Retina (tissue), 1 donor: ENCODE measurements around the gene MED28.
"Not testable (repeated sequence)": the region's sequence is repeated elsewhere in the genome, so short reads cannot be mapped to it uniquely, and the experiment has no call there.

Source experiments
- DNase-seq: peaks from one replicate; pipeline ENCODE4 v3.0.0-alpha.2; 2016

MED28 gene

DNA sequence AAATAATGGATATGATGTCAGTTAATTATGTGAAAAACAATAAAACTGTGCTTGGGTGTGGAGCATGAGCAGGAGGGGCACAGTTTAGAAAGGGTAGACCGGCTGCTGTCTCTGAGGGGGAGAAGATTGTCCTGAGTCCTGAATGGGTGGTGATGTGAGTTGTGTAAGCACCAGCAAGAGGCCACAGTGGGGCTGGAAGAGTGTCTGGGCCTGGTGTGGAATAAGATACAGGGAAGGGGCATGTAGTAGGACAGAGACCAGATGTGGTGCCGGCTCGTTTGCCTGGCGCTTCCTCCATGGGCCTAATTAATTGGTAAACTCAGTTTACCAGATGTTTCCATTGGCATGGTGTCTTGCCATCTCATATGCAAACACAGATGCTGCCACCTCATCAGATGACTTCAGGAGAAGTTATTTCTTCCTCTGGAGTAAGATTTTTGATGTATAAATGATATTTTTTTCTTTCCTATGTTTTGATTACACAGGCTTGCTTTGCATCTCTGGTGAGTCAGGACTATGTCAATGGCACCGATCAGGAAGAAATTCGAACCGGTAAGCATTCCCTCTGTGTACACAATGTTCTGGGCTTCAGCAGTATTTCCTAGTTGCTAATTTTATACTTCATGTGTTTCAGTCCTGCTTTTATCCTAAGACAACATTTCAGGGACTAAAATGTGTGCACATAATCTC is 5.1 kb downstream of the MED28 start:
- DNase-seq = no peak

DNA sequence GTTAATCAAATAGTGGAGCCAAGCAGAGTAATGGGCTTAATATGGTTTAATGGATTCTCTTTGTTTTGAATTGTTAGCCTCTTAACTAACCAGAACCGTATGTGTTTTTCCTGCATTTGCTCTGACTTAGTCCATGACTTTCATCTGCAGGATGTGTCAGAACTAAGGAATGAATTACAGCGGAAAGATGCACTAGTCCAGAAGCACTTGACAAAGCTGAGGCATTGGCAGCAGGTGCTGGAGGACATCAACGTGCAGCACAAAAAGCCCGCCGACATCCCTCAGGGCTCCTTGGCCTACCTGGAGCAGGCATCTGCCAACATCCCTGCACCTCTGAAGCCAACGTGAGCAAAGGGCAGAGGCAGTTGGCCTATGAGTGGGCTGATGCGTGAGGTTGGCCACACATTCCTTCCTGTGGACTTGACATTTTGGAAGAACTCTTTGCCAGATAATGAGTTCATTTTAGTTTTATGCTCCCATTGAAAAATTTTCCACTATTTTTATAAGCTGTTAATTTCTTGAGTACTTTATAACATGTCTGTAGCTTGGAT is 9.1 kb downstream of the MED28 start:
- no peak for DNase-seq

DNA sequence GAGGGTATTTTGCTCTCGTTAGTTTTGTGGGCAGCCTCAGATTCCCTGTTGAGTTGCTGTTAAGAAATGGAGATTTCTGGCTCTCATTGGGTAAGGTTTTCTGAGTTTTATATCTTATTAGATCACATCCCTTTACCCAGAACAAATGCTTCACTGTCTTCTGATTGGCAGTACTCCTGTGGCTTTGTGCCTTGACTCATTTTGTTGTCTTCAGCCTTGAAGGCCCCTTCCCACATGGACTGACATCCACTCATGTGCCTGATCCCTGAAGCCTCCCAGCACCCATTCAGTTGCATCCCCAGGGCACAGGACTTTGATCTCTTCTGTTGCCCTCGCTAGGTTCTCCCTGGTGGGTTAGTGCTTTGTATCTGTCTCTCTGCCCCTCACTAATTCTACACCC is 10.4 kb downstream of the MED28 start:
- DNase-seq = no peak

DNA sequence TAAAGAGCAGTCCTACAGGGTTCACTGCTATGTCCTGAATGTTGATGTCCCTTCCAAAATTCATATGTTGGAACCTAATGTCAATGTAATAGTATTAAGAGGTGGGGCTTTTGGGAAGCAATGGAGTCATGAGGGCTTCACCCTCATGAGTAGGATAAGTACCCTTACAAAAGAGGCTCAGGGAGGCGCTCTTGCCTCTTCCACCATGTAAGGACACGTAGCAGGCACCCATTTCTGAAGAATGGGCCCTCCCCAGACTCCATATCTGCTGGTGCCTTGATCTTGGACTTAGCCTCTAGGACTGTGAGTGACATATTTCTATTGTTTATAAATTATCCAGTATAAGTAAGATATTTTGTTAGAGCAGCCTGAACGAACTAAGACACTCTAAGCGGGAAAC is 15.8 kb downstream of the MED28 start:
- DNase-seq = no peak

DNA sequence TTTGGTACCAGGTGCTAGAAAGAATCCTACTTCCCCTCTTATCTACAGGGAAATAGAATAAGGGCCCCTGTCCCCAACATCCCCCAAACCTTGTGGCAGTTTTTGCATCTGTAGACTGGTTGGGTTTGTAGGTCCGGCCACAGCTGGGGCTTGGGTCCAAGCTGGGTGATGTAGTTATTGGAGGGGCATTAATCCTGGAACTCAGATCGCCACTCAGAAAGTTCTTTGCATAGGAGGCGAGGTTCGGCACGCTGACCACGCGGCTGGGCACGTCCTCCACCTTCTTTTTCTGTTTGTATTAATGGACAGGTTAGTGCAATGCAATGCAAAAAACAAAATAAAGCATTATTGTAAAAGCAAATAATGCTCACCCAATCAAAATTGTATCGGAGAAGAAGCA is 19.2 kb downstream of the MED28 start:
- no peak for DNase-seq

DNA sequence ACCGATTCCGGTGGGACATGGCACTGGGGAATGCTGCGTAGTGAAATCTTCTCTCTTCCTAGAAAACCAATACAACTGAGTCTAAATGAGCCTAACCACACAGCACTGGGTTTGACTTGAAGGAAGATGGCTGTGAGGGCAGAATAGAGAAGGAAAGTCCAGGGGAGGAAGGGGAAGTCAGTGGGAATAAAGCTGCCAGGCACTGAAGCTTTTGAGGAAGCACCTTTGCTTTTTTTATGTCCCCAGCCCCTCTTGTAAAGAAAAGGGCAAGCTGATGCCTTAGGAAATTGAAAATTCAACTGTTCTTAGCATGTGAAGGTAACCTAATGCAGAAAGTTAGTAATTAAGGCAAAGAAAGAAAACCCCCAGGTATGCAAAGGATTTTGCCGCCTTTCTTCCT is 20.6 kb downstream of the MED28 start:
- no peak for DNase-seq

DNA sequence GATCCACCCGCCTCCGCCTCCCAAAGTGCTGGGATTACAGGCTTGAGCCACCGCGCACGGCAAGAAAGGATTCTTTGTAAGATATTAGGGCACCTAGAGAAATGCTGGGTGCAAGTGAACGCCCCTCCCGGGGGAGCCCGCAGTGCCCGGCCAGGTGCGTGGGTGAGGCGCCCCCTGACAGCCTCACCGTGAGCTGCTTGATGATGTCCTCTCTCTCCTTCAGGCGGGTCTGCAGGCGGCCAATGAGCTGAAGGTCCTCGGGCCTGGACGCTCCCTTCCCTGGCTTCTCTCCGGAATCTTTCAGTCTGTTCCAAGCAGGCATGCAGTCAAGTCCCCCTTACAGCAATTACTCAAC is 21.9 kb downstream of the MED28 start:
- DNase-seq = no peak

DNA sequence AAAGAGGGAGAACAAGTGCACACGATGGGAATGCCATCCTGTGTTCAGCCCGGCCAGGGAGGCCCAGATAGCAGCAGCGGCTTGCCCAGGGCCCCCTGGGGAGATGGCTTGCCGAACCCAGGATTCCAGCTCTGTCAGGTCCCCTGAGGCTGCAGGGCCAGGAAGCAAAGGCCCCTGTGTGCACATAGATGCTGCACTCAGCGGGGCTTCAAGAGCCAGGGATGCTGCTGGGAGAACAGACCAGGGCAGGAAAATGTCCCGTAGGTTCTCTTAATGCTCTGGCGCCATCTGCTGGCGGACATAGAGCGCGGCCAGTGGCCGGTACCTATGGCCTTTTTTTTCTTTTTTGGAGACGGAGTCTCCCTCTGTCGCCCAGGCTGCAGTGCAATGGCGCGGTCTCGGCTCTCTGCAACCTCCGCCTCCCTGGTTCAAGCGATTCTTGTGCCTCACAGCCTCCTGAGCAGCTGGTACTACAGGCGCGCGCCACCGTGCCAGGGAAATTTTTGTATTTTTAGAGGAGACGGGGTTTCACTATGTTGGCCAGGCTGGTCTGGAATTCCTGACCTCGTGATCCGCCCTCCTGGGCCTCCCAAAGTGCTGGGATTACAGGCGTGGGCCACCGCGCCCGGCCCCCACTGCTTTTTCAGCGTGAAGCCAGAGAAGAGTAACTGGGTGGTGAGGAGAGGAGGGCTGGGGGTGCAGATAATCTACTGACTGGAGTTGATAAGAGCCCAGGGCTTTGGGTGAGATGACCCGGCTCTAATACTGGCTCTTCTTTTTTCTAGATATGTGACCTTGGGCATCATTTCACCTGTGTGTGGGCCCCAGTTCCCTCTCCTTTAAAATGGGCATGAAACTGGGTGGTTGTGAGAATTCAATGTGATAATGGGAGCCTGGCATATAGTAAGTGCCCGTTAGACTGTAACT is 22.5 kb downstream of the MED28 start:
- DNase-seq = peak; percentile 86

DNA sequence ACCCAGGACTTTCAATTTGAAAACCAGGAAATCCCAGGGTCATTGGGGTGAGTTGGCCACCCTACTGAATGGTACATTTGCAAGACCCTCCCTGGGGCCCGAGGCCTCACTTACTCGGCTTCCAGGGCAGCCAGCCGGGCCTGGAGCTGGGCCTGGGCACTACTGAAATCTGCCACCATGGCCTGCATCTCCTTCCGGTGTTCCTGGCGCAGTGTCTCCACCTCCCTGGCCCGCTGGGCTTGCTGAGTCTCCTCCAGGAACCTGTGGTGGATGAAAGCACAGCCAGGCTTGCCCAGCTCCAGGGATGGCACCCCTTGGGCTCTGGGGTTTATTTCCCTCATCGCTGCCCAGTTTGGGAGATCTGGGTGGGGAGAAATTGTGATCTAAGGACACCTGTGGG is 24.7 kb downstream of the MED28 start:
- no peak for DNase-seq

DNA sequence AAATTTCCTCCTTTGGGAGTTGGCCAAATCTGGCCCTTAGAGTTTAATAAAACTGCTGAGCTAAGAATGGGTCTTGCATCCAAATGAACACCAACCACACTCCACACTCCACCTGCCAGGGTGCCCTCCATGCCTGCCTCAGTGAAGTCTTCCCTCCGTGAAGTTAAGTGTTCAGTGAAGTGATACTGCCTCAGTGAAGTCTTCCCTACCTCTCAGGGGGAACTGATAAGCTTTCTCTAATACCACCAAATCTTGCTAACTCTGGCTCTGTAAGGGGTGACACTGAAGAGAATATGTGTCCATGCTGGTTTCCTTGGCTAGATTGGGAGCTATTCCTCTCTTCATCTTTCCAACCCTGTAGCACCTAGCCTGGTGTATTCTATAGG is 27.9 kb downstream of the MED28 start:
- no peak for DNase-seq

DNA sequence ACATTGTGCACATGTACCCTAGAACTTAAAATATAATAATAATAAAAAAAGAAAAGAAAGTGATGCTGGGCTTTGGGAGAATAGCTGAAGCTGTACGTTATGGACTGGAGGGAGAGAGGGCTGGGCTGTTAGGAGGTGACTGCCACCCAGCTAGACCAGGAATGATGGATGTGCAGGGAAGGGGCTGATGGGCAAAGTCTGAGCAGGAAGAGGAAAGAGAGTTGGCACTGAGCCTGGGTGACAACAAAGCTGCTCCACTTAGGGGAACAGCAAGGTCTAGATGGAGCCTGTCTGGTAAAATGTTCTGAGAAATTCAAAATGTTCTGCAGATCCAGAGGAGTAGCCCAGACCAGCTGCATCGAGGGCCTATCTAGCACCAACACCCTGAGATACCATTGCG is 32.3 kb downstream of the MED28 start:
- DNase-seq = no peak

DNA sequence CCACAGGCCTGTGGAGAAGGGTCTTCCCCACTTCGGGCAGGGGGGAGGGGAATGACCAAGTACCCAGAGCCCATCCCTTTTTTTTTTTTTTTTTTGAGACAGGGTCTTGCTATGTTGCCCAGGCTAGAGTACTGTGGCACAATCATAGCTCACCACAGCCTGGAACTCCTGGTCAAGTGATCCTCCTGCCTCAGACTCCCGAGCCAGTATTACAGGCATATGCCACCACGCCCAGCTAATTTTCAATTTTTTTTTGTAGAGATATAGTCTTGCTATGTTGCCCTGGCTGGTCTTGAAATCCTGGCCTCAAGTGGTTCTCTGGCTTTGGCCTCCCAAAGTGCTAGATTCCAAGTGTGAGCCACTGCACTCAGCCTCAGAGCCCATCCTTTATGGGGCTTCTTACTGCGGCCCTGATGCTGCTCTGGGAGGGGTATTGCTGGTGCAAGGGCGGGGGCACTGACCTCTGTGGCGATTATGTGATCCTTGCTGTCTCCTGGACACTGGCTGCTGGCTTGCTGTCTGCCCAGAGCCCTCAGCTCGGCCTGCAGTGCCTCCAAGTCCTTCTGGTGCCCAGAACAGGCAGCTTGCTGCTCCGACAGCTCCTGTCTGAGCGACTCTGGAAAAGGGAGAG is 32.9 kb downstream of the MED28 start:
- no peak for DNase-seq

DNA sequence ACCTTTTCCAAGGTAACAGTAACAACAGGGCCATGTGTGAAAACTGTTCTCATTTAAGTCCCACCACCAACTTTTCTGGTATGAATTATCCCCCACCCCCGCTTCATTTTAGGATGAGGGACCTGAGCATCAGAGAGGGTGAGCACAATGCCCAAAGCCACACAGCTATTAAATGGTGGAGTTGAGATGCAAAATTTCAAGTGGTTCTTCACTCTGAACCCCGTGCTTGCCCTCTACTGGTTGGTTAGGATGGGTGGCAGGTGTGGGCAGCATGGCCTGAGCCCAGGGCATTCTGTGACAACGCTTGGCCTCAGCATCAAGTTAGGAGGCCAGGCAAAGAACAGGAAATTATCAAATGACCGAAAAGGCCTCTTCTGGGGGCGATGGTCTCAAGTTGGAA is 33.5 kb downstream of the MED28 start:
- no peak for DNase-seq

DNA sequence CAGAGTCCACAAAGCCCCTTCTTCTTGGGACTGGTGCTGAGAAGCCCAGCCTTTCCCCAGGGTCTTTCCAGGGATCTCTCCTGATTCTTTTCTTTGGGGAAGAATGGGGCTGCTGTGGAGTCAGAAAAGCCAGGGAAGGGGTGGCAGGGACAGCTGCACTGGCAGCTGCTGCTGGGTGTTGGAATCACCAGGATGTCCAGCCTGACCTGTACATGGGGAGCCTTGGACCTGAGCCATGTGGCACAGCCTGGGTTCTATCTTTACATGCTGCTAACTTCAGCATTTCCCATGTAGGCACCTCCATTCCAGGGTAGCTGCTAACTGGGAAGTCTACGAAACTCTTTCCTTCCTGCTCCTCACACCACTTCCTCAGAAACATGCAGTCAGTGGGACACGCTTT is 36.0 kb downstream of the MED28 start:
- no peak for DNase-seq

DNA sequence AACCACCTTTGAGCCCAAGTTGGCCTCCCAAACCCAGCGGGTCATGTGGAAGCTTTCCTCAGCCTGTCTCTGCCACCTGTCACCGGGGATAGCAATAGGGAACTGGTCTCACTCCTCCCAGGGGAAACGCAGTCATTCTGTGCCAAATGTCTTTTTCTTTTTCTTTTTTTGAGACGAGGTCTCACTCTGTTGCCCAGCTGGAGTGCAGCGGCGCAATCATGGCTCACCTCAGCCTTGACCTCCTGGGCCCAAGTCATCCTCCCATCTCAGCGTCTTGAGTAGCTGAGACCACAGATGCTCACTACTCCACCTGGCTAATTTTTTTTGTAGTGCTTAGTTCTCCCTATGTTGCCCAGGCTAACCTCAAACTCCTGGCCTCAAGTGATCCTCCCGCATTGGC is 40.3 kb downstream of the MED28 start:
- DNase-seq = no peak

DNA sequence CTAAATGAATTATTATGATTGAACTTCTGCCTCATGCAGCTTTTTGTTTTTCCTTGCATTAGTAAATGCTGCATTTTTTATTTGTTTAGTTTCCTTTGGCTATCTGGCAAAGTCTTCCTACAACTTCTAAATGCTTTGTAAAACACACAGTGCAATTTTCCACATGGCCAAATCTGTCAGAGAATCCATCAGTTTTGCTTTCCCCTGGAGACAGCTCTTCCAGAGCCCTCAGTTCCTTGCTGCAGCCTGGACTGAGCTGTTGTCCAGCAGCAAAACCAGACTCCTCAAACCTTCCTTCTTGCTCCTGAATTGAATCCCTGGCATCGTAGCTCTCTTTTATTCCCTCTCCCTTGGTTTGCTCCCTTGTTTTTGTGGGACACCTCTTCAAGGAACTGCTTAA is 42.6 kb downstream of the MED28 start:
- DNase-seq = peak; percentile 44

DNA sequence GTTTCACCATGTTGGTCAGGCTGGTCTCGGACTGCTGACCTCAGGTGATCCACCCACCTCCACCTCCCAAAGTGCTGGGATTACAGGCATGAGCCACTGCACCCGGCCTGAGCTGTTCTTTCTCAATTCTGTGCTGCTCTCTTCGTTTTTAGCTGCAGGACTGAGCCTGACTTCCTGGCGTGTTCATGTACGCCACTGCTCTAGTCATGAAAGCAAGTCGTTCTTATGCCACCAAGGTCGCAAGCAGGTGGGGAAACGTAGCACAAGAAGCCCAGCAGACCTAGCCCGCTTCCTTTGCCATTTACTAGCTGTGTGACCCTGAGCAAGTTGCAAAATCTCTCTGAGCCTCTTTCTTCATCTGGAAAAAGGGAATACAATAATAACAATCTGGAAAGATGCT is 43.4 kb downstream of the MED28 start:
- no peak for DNase-seq

DNA sequence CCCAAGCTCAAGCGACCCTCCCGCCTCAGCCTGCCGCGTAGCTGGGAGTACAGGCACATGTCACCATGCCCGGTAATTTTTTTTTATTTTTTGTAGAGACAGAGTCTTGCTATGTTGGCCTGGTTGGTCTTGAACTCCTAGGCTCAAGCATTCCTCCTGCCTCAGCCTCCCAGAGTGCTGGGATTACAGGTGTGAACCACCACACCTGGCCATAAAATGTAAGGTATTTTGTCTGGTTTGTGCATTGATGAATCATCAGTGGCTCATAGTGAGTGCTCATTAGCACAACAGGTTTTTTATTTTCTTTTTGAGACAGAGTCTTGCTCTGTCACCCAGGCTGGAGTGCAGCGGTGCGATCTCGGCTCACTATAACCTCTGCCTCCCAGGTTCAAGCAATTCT is 44.8 kb downstream of the MED28 start:
- not testable (repeated sequence) for DNase-seq

DNA sequence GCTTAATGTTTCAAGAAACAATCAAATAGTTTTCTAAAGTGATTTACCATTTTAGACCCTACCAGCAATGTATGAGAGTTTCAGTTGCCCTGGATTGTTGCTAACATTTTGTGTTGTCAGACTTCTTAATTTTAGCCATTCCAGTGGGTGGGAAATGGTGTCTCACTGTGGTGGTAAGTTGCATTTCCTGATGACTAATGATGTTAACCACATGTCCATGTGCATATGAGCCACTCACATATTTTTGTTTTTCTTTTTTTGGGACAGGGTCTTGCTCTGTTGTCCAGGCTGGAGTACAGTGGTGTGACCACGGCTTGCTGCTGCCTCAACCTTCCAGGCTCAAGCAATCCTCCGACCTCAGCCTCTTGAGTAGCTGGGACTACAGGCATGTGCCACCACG is 48.3 kb downstream of the MED28 start:
- no peak for DNase-seq

DNA sequence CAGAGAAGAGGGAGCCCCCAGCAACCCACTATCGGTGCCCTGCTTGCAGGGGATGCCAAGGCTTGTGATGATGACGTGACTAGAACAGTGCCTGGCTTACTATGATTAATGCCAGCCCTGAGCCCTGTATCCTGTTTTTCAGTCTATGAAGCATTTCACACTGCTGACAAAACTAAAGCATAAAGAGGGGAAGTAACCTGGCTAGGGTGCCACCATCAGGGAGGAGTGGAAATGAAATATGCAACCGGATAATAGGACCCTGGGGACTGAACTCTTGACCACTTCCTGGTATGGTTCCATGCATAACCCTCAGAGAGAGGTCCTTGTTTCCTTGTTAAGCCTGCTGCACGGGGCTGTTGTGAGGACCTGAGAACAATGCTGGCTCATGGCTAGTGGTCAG is 50.3 kb downstream of the MED28 start:
- DNase-seq = no peak

DNA sequence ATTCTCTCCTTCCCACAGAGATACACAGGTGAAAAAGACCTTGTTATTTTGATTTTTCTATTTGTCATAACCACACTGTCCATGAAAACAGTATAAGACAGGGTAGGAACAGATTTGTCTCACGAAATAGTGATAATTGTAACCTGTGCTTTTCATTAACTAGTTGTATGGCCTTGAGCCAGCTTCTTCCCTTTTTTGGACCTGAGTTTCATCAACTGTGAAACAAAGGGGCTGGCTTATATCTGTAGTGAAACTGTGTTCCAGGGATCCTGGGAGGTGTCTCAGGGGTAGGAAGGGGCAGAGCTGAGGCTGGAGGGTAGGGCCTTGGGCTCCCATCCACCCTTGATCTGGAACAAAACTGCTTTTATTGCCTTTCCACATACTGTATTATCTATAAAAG is 50.9 kb downstream of the MED28 start:
- no peak for DNase-seq

DNA sequence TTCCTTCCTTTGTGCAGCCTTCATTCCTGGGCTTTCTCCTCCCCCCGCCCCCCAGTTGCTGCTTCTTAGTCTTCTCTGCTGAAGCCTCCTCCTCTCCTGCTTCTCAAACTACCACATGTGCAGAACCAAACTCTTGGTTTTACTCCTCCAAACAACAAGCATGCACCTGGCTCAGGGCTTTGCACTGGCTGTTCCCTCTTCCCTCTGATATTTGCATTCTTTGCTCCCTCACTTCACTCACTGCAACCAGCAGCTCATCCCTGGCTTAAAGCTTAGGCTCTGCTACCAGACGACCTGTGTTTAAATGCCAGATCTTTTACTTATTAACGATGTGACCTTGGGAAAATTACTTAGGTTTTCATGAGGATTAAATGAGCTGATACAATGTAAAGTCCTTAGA is 51.4 kb downstream of the MED28 start:
- DNase-seq = no peak

DNA sequence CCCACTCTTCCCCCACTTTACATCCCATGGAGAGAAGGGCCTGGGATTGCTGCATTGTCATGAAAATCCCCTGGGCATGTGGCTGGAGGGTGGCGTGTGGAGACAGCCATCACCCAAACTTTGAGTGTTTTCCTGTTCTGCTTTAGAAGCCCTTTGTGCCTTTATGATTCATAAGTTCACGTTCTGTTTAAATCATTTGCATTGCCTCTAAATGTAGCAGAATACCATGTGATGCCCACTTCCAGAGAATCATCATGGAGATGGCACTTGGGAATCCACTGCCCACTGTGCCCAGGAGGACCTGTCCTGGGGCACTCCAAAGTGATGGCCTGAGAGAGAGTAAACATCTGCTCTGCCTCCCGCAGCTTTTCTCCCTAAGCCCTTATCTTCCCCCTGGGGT is 52.8 kb downstream of the MED28 start:
- DNase-seq = no peak

DNA sequence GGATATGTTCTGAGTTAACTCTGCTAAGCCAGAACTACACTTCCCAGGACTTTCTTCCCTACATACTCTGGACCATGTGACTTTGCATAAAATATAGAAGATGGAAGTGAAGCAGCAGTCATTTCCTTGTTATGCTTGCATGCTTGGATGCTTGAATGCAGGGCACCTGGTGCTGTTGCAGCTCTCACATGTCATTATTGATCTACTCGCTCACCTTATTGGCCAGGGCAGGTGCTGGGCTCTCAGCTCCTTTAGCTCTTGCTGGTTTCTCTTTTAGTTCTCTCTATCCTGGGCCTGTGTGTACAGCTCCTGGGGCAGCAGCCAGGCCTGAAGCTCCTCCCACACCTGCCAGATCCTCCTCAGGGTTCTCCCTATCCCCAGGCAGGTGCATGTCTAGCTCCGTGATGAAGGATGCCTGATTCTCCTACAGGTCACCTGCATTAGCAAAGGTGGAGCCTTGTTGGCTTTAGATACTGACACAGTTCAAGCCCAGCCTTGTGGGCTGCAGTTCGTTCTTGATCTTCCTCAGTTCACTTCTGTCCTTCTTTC is 53.3 kb downstream of the MED28 start:
- no peak for DNase-seq
